MCF 10A (cell line): ENCODE data around the gene TRIM28. TPM values are rescaled to one million over a fixed set of nuclear protein-coding genes. Genes with fewer than 3 reads are reported as not detected.

ENCODE experiments used
- BruUV-seq: library from RNA; stranded (reverse); fragments of 400-500 nt; replicated peaks from 2 replicates; lab custom pipeline; 2021; lab: Mats Ljungman, UMichigan
- CTCF ChIA-PET: fragments of 300-600 bp; sonication (Branson Sonifier 250); formaldehyde crosslinking; extraction: SDS; loops from one replicate; lab custom pipeline; 2021; ENCODE audit warnings: antibody characterized with exemption, inconsistent platforms; lab: Yijun Ruan, JAX
- POLR2A ChIA-PET: fragments of 300-600, 350-650 bp; sonication (Branson Sonifier 250); formaldehyde crosslinking; extraction: SDS; loops from one replicate; lab custom pipeline; 2020; ENCODE audit warnings: antibody characterized with exemption, inconsistent platforms; lab: Yijun Ruan, JAX
- DNase-seq: peaks from one replicate; pipeline ENCODE4 v3.0.0-alpha.2; 2018; ENCODE audit not compliant: unreplicated experiment
- H3K27ac Mint-ChIP-seq: one replicate; pipeline ENCODE4 v1.8.0; 2022; ENCODE audit warnings: mild to moderate bottlenecking, low read depth, mixed read lengths; ENCODE audit not compliant: unreplicated experiment
- H3K27me3 Mint-ChIP-seq: one replicate; pipeline ENCODE4 v1.8.0; 2022; ENCODE audit warnings: mixed read lengths; ENCODE audit not compliant: insufficient read depth, unreplicated experiment
- H3K36me3 Mint-ChIP-seq: one replicate; pipeline ENCODE4 v1.8.0; 2022; ENCODE audit warnings: mild to moderate bottlenecking, moderate library complexity, mixed read lengths; ENCODE audit not compliant: insufficient read depth, unreplicated experiment
- H3K4me1 Mint-ChIP-seq: one replicate; pipeline ENCODE4 v1.8.0; 2022; ENCODE audit warnings: mixed read lengths; ENCODE audit not compliant: insufficient read depth, unreplicated experiment
- H3K4me3 Mint-ChIP-seq: one replicate; pipeline ENCODE4 v1.8.0; 2022; ENCODE audit warnings: mild to moderate bottlenecking, moderate library complexity, mixed read lengths; ENCODE audit not compliant: unreplicated experiment
- H3K9me3 Mint-ChIP-seq: one replicate; pipeline ENCODE4 v1.8.0; 2022; ENCODE audit warnings: mixed read lengths; ENCODE audit not compliant: unreplicated experiment
- CTCF ChIP-seq: fragments of 200-600 bp; IDR thresholded peaks from one replicate; pipeline ENCODE4 v1.8.0; 2022; ENCODE audit warnings: antibody characterized with exemption, mild to moderate bottlenecking; ENCODE audit not compliant: unreplicated experiment
- intact Hi-C: fragments of 100-400 bp; cut with micrococcal nuclease; formaldehyde crosslinking; loops from 2 replicates; pipeline ENCODE4 v1.14.1; 2022
- total RNA-seq: library from RNA; stranded (reverse); gene quantifications from 2 replicates; pipeline ENCODE4 v1.2.3, GENCODE V29; 2022

Gene TRIM28
- total RNA-seq, 1 experiment from 2014 or later: 290 TPM

GRCh38 chr19:58547323-58548312, 3.8 kb downstream of the TRIM28 start:
- H3K4me3 Mint-ChIP-seq: no peak overlapping the region

GRCh38 chr19:58548859-58549663, 5.2 kb downstream of the TRIM28 start:
- CTCF ChIA-PET: interaction anchor here (2.1 kb wide), 1 partner anchor 29 kb away, joined by 12 read pairs; the partner anchor contains the start of gene ZBTB45
- POLR2A ChIA-PET: interaction anchor here (0.7 to 1.1 kb wide), 2 partner anchors 9 to 29 kb away, joined by 3 read pairs; partner anchors contain the start of gene ZBTB45
- H3K4me3 Mint-ChIP-seq: no peak overlapping the region

More at GRCh38 chr19:58547323-58548312, 3.8 kb downstream of the TRIM28 start:
- TSS peak; percentile 6 for BruUV-seq
- Mint-ChIP-seq H3K36me3 (peaks cover 76% of the 10 kb centered on the region), H3K4me1 (peaks cover 23% of the 10 kb centered on the region), H3K27ac (no peak overlapping the region), H3K27me3 (no peaks in the 10 kb centered on the region), H3K9me3 (no peaks in the 10 kb centered on the region)
- ChIA-PET CTCF (interaction anchor here (0.5 to 1.0 kb wide), 4 partner anchors 10 to 1356 kb away, joined by 3 to 5 read pairs (median 4); no protein-coding TSS in a partner anchor), POLR2A (interaction anchor here (0.7 to 5.9 kb wide), 4 partner anchors 9 to 38 kb away, joined by 3 to 194 read pairs (median 17); partner anchors contain the start of gene ZBTB45)
- TF ChIP-seq CTCF: no peak
- intact Hi-C loops: no loop called here
- DNase-seq: no peak

GRCh38 chr19:58549664-58550361, 5.9 kb downstream of the TRIM28 start:
- Mint-ChIP-seq H3K9me3 (no peaks in the 10 kb centered on the region), H3K36me3 (peaks cover 91% of the 10 kb centered on the region), H3K27ac (no peak overlapping the region), H3K4me1 (peaks cover 41% of the 10 kb centered on the region), H3K27me3 (no peaks in the 10 kb centered on the region), H3K4me3 (no peak overlapping the region)
- intact Hi-C loops: no loop called here
- ChIA-PET POLR2A (interaction anchor here (0.7 to 1.1 kb wide), 2 partner anchors 8 to 30 kb away, joined by 3 read pairs; partner anchors contain the start of gene ZBTB45), CTCF (interaction anchor here (0.6 to 2.1 kb wide), 2 partner anchors 30 to 36 kb away, joined by 3 to 12 read pairs; partner anchors contain the start of gene ZBTB45)
- no peak for DNase-seq
- TF ChIP-seq CTCF: no peak
- no TSS peak for BruUV-seq

More at GRCh38 chr19:58548859-58549663, 5.2 kb downstream of the TRIM28 start:
- no peak for TF ChIP-seq CTCF
- H3K9me3 Mint-ChIP-seq: no peaks in the 10 kb centered on the region
- no peak overlapping the region for H3K27ac Mint-ChIP-seq
- DNase-seq: no peak
- H3K27me3 Mint-ChIP-seq: no peaks in the 10 kb centered on the region
- H3K36me3 Mint-ChIP-seq: peaks cover 90% of the 10 kb centered on the region
- BruUV-seq: no TSS peak
- intact Hi-C loops: no loop called here
- peaks cover 35% of the 10 kb centered on the region for H3K4me1 Mint-ChIP-seq
